CD14-positive monocyte (primary cell): ENCODE results near the gene PIEZO1. TPM values are rescaled to one million over a fixed set of nuclear protein-coding genes. Genes with fewer than 3 reads are reported as not detected.

Experiments used
- DNase-seq, 3 donors: peaks; one replicate each; pipeline ENCODE4 v3.0.0-alpha.2; 2011 to 2022
- H2AFZ ChIP-seq: 2 replicates; pipeline ENCODE4 v1.6.0; 2012; ENCODE audit warnings: mild to moderate bottlenecking, low read depth, low read length, inconsistent platforms; ENCODE audit not compliant: insufficient read depth, poor library complexity, severe bottlenecking
- H3K27ac ChIP-seq, 2 donors: 1 replicate in 1 of 2; 2 replicates in 1 of 2; pipeline ENCODE4 v1.5.1; 2012 to 2013; ENCODE audit warnings: low read length in 2 of 2, control low read depth in 1 of 2, inconsistent platforms in 1 of 2, low read depth in 1 of 2, mild to moderate bottlenecking in 1 of 2
- H3K27me3 ChIP-seq, 2 donors: one replicate each; pipeline versions ENCODE4 v1.6.0 to v1.6.1; 2011 to 2013; ENCODE audit warnings: low read length in 2 of 2; ENCODE audit not compliant: control insufficient read depth in 2 of 2, insufficient read depth in 2 of 2
- H3K36me3 ChIP-seq, 2 donors: replicated peaks in 1 of 2; 1 replicate in 1 of 2; 2 replicates in 1 of 2; pipeline versions ENCODE4 v1.5.1 to v1.6.1; 2012 to 2013; ENCODE audit warnings: low read length in 2 of 2, control low read depth in 1 of 2, inconsistent platforms in 1 of 2, mild to moderate bottlenecking in 1 of 2; ENCODE audit not compliant: insufficient read depth in 2 of 2, control insufficient read depth in 1 of 2
- H3K4me1 ChIP-seq, 2 donors: 1 replicate in 1 of 2; 2 replicates in 1 of 2; pipeline versions ENCODE4 v1.5.1 to v1.6.1; 2012 to 2013; ENCODE audit warnings: low read length in 2 of 2, control low read depth in 1 of 2, inconsistent platforms in 1 of 2, mild to moderate bottlenecking in 1 of 2, moderate library complexity in 1 of 2; ENCODE audit not compliant: insufficient read depth in 2 of 2, control insufficient read depth in 1 of 2
- H3K4me2 ChIP-seq: replicated peaks from 2 replicates; pipeline ENCODE3; 2012; ENCODE audit warnings: low read length, moderate library complexity, mild to moderate bottlenecking; ENCODE audit not compliant: poor library complexity, severe bottlenecking; ENCODE audit errors: extremely low read depth
- H3K4me3 ChIP-seq, 3 experiments: fragments of 200-600 bp in 1 of 3; sonication (generic) in 1 of 3; replicated peaks in 1 of 3; 1 replicate in 2 of 3; 2 replicates in 1 of 3; pipeline ENCODE4 v1.5.1; 2011 to 2013; ENCODE audit warnings: low read length in 3 of 3, mild to moderate bottlenecking in 3 of 3, control low read depth in 2 of 3, low read depth in 2 of 3, inconsistent platforms in 1 of 3, moderate library complexity in 1 of 3
- H3K79me2 ChIP-seq: 2 replicates; pipeline ENCODE4 v1.6.0; 2012; ENCODE audit warnings: mild to moderate bottlenecking, control low read depth, inconsistent platforms, low read length, moderate library complexity; ENCODE audit not compliant: insufficient read depth
- H3K9ac ChIP-seq: 2 replicates; pipeline ENCODE4 v1.6.0; 2017; ENCODE audit warnings: low read length, mild to moderate bottlenecking; ENCODE audit not compliant: insufficient read depth, poor library complexity, severe bottlenecking
- H3K9me3 ChIP-seq, 2 donors: replicated peaks in 1 of 2; 1 replicate in 1 of 2; 2 replicates in 1 of 2; pipeline versions ENCODE4 v1.5.1 to v1.6.1; 2012 to 2013; ENCODE audit warnings: low read length in 2 of 2, control low read depth in 1 of 2; ENCODE audit not compliant: control insufficient read depth in 1 of 2, insufficient read depth in 1 of 2
- H4K20me1 ChIP-seq: 2 replicates; pipeline ENCODE4 v1.6.0; 2012; ENCODE audit warnings: mild to moderate bottlenecking, low read length, control low read depth, moderate library complexity; ENCODE audit not compliant: insufficient read depth
- H3K27ac Mint-ChIP-seq, 7 donors: one replicate each; pipeline ENCODE4 v1.8.0; 2020; ENCODE audit warnings: mild to moderate bottlenecking in 7 of 7, mixed read lengths in 7 of 7, moderate library complexity in 6 of 7, inconsistent platforms in 2 of 7
- H3K27me3 Mint-ChIP-seq, 3 donors: one replicate each; pipeline ENCODE4 v1.8.0; 2021 to 2022; ENCODE audit warnings: low read depth in 3 of 3, mild to moderate bottlenecking in 3 of 3, mixed read lengths in 3 of 3, moderate library complexity in 3 of 3, inconsistent platforms in 1 of 3
- H3K36me3 Mint-ChIP-seq, 2 donors: one replicate each; pipeline ENCODE4 v1.8.0; 2020; ENCODE audit warnings: mixed read lengths in 2 of 2, inconsistent platforms in 1 of 2, mild to moderate bottlenecking in 1 of 2
- H3K4me1 Mint-ChIP-seq: one replicate; pipeline ENCODE4 v1.8.0; 2020; ENCODE audit warnings: mild to moderate bottlenecking, mixed read lengths
- H3K4me3 Mint-ChIP-seq, 2 donors: one replicate each; pipeline ENCODE4 v1.8.0; 2020; ENCODE audit warnings: mild to moderate bottlenecking in 2 of 2, mixed read lengths in 2 of 2, moderate library complexity in 1 of 2
- H3K9me3 Mint-ChIP-seq, 7 donors: one replicate each; pipeline ENCODE4 v1.8.0; 2020 to 2022; ENCODE audit warnings: mixed read lengths in 7 of 7, mild to moderate bottlenecking in 6 of 7, moderate library complexity in 6 of 7, inconsistent platforms in 2 of 7
- CTCF ChIP-seq: fragments of 200-600 bp; IDR thresholded peaks from one replicate; pipeline ENCODE4 v1.8.0; 2022; ENCODE audit warnings: antibody characterized with exemption, mild to moderate bottlenecking
- WGBS: methylation state at CpG from one replicate; pipeline ENCODE4 v1.1.5; 2013; ENCODE audit warnings: missing lambda C conversion rate; ENCODE audit not compliant: insufficient coverage; 5-methylcytosine and 5-hydroxymethylcytosine counted together
- intact Hi-C, 2 donors: fragments of 100-400 bp; cut with micrococcal nuclease; formaldehyde crosslinking; loops; one replicate each; pipeline versions ENCODE4 v1.15.0 to v1.15.1; 2023
- polyA plus RNA-seq, 3 donors: library from polyadenylated mRNA; depleted of rRNA in 1 of 3; unstranded in 2 of 3; stranded (reverse) in 1 of 3; fragments of 300-500 nt in 2 of 3; fragments of >200 nt in 1 of 3; fragmentation: Illumina TruSeq in 2 of 3; gene quantifications; 1 replicate in 2 of 3; 2 replicates in 1 of 3; pipeline ENCODE4 v1.2.3, GENCODE V29; 2012 to 2021

PIEZO1 gene
- polyA plus RNA-seq, 3 donors: 10.2 to 405 (median 15.0) TPM

DNA sequence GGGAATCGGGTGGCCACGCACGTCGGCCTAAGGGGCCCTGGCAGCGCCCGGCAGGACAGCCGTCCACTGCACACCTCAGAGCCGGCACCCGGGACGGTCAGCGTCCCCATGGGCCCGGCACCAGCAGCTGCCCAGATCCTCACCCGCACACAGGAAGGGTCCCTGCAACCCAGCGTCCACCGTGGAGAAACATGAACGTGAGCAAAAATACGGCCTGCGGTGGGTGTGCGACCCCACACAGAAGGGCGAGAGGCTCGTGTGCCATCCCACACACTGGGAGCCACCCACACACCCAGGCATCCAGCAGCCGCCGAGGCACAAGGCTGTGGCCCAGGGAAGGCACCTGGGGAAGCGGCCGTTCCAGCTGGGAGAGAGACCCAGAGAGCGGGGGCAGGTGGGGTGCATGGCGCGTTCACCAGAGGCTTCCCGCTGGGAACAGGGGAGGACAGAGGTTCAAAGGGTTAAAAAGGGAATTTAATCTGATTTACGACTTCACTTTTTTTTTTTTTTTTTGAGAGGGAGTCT, 6.4 kb downstream of the PIEZO1 start:
- H3K9ac ChIP-seq: no peak overlapping the region
- peak overlapping the region in 3 of 7 donors; percentile 19 to 51 (median 46) for H3K27ac Mint-ChIP-seq
- TF ChIP-seq CTCF: no peak
- peaks cover 76 to 85% of the 10 kb centered on the region in 2 donors for H3K4me1 ChIP-seq
- no peaks in the 10 kb centered on the region for H3K27me3 Mint-ChIP-seq
- intact Hi-C loops: no loop called here
- no peak for DNase-seq
- H2AFZ ChIP-seq: no peak overlapping the region
- H3K79me2 ChIP-seq: peaks cover 93% of the 10 kb centered on the region
- no peaks in the 10 kb centered on the region for H3K9me3 ChIP-seq
- 74% methylated on average over 26 of the region's 30 CpGs for WGBS
- peak overlapping the region in 1 of 2 donors; percentile 34 for H3K27ac ChIP-seq
- no peaks in the 10 kb centered on the region for H3K9me3 Mint-ChIP-seq
- peak overlapping the region; percentile 28 for H3K4me2 ChIP-seq
- H3K4me1 Mint-ChIP-seq: peaks cover 80% of the 10 kb centered on the region
- no peak overlapping the region for H3K4me3 Mint-ChIP-seq
- peaks cover 10 to 40% of the 10 kb centered on the region in 2 donors for H3K36me3 Mint-ChIP-seq
- H4K20me1 ChIP-seq: peaks cover 87% of the 10 kb centered on the region
- H3K4me3 ChIP-seq: no peak overlapping the region
- peaks cover 6 to 11% of the 10 kb centered on the region in 2 donors for H3K36me3 ChIP-seq
- no peaks in the 10 kb centered on the region for H3K27me3 ChIP-seq

- peaks cover 75 to 85% of the 10 kb centered on the region in 2 donors for H3K4me1 ChIP-seq
- no peak overlapping the region for H3K9ac ChIP-seq
- H3K9me3 ChIP-seq: no peaks in the 10 kb centered on the region
- H3K79me2 ChIP-seq: peaks cover 93% of the 10 kb centered on the region
- Mint-ChIP-seq H3K27me3 (no peaks in the 10 kb centered on the region), H3K9me3 (no peaks in the 10 kb centered on the region), H3K27ac (peak overlapping the region in 4 of 7 donors; percentile 19 to 60 (median 48)), H3K4me3 (no peak overlapping the region), H3K4me1 (peaks cover 79% of the 10 kb centered on the region), H3K36me3 (peaks cover 10 to 40% of the 10 kb centered on the region in 2 donors)
- DNase-seq: no peak
- peak overlapping the region; percentile 9 to 34 for H3K27ac ChIP-seq
- peaks cover 87% of the 10 kb centered on the region for H4K20me1 ChIP-seq
- H3K36me3 ChIP-seq: peaks cover 6 to 11% of the 10 kb centered on the region in 2 donors
- no peak overlapping the region for H2AFZ ChIP-seq
- intact Hi-C loops: no loop called here
- no peaks in the 10 kb centered on the region for H3K27me3 ChIP-seq
- 6% methylated on average over 6 of the region's 7 CpGs for WGBS
- no peak for TF ChIP-seq CTCF
- no peak overlapping the region for H3K4me3 ChIP-seq
- H3K4me2 ChIP-seq: peak overlapping the region; percentile 28
These were observed 6.8 kb downstream of the PIEZO1 start for GRCh38 chr16:88778271-88778525.
